Right lobe of liver (tissue), 4 donors: Measurements from ENCODE around the gene DUS3L.

ENCODE experiments used
- CTCF ChIP-seq, 4 donors: fragments of 200-600 bp in 3 of 4; fragments of 450-650 bp in 1 of 4; IDR thresholded peaks; one replicate each; pipeline versions ENCODE4 v1.5.1 to v1.8.0; 2016 to 2022; ENCODE audit warnings: antibody characterized with exemption in 4 of 4, mild to moderate bottlenecking in 2 of 4
- POLR2A ChIP-seq: fragments of 450-650 bp; IDR thresholded peaks from one replicate; pipeline ENCODE4 v1.6.1; 2017; ENCODE audit warnings: antibody characterized with exemption, mild to moderate bottlenecking
- donor health status: DM: no; HTN: no; CAD: no.
- donor health status: DM: no; HTN: no; CAD: no.
- donor health status: DM: no; HTN: yes; CAD: no.

GRCh38 chr19:5738423-5738822 is 52.5 kb downstream of the DUS3L start:
- TF ChIP-seq CTCF (IDR thresholded peaks at IDR 0.05) (no peak), POLR2A (no peak)
